Vagina (tissue), 2 donors: ENCODE measurements around the gene MAP7. TPM values are rescaled to one million over a fixed set of nuclear protein-coding genes. Genes with fewer than 3 reads are reported as not detected.
"Not testable (repeated sequence)": the region's sequence is repeated elsewhere in the genome, so short reads cannot be mapped to it uniquely, and the experiment has no call there.

Experiments used
- DNase-seq, 2 donors: peaks; one replicate each; pipeline ENCODE4 v3.0.0-alpha.2; 2017; ENCODE audit errors: extremely low spot score in 2 of 2
- H3K27ac ChIP-seq: fragments of 200-600 bp; sonication (generic); one replicate; pipeline ENCODE4 v1.5.1; 2019
- H3K27me3 ChIP-seq: fragments of 200-600 bp; sonication (generic); one replicate; pipeline ENCODE4 v1.5.1; 2019
- H3K36me3 ChIP-seq, 2 donors: fragments of 200-600 bp; sonication (generic); one replicate each; pipeline ENCODE4 v1.5.1; 2017 to 2019
- H3K4me1 ChIP-seq: fragments of 200-600 bp; sonication (generic); one replicate; pipeline ENCODE4 v1.5.1; 2019
- H3K4me3 ChIP-seq, 2 donors: fragments of 200-600 bp; sonication (generic); 1 replicate in 1 of 2; 2 replicates in 1 of 2; pipeline ENCODE4 v1.5.1; 2016 to 2019
- H3K9me3 ChIP-seq: fragments of 200-600 bp; sonication (generic); one replicate; pipeline ENCODE4 v1.5.1; 2019
- POLR2A ChIP-seq, 2 donors: fragments of 450-650 bp; IDR thresholded peaks; one replicate each; pipeline ENCODE4 v1.6.1; 2017; ENCODE audit warnings: antibody characterized with exemption in 2 of 2, mild to moderate bottlenecking in 2 of 2, moderate library complexity in 2 of 2
- POLR2AphosphoS5 ChIP-seq, 2 donors: sonication (generic); formaldehyde crosslinking; IDR thresholded peaks; one replicate each; pipeline ENCODE4 v1.9.0; 2017; ENCODE audit warnings: antibody characterized with exemption in 2 of 2, mild to moderate bottlenecking in 2 of 2, low read depth in 1 of 2; ENCODE audit not compliant: insufficient read depth in 1 of 2
- intact Hi-C: fragments of 100-400 bp; cut with DNase I; formaldehyde crosslinking; loops from one replicate; pipeline ENCODE4 v1.15.1; 2023
- total RNA-seq: library from RNA; depleted of rRNA; stranded (reverse); fragments of >200 nt; gene quantifications from one replicate; pipeline ENCODE4 v1.2.3, GENCODE V29; 2016
- TF ChIP-seq, protein P1 (sequence below), 3 experiments: fragments of 450-650 bp in 2 of 3; fragments of 200-600 bp in 1 of 3; sonication (generic) in 1 of 3; IDR thresholded peaks; one replicate each; pipeline ENCODE4 v1.5.1; 2017 to 2019; ENCODE audit warnings: antibody characterized with exemption in 3 of 3, mild to moderate bottlenecking in 2 of 3, moderate library complexity in 2 of 3

MAP7 gene
- total RNA-seq, 1 donor from 2014 or later: 9.3 TPM

DNA sequence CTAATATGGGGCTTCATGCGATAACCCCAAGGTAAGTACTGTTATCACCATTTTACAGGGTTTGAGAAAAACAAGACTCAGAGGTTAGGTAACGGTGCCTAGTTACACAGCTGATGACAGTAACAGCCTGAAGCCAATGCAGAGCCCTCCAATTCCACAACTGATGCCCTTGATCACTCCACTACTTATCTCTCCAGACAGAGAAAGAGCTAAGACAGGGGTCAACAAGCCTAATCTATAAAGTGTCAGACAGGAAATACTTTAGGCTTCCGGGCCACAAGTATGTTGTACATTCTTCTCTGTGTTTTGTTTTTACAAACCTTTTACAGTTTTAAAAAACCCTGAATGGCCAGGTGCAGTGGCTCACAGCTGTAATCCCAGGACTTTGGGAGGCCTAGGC is 50.9 kb downstream of the MAP7 start:
- no peaks in the 10 kb centered on the region for H3K36me3 ChIP-seq
- no peak overlapping the region for H3K27ac ChIP-seq
- DNase-seq: no peak
- no peaks in the 10 kb centered on the region for H3K27me3 ChIP-seq
- H3K4me3 ChIP-seq: no peak overlapping the region
- TF ChIP-seq, protein P1, sequence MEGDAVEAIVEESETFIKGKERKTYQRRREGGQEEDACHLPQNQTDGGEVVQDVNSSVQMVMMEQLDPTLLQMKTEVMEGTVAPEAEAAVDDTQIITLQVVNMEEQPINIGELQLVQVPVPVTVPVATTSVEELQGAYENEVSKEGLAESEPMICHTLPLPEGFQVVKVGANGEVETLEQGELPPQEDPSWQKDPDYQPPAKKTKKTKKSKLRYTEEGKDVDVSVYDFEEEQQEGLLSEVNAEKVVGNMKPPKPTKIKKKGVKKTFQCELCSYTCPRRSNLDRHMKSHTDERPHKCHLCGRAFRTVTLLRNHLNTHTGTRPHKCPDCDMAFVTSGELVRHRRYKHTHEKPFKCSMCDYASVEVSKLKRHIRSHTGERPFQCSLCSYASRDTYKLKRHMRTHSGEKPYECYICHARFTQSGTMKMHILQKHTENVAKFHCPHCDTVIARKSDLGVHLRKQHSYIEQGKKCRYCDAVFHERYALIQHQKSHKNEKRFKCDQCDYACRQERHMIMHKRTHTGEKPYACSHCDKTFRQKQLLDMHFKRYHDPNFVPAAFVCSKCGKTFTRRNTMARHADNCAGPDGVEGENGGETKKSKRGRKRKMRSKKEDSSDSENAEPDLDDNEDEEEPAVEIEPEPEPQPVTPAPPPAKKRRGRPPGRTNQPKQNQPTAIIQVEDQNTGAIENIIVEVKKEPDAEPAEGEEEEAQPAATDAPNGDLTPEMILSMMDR (IDR thresholded peaks at IDR 0.05): no peak
- TF ChIP-seq POLR2A (IDR thresholded peaks at IDR 0.05) (no peak), POLR2AphosphoS5 (IDR thresholded peaks at IDR 0.05; ENCODE audit: insufficient read depth in 1 of 2, low read depth in 1 of 2) (no peak)
- no peaks in the 10 kb centered on the region for H3K4me1 ChIP-seq
- no peaks in the 10 kb centered on the region for H3K9me3 ChIP-seq
- intact Hi-C loops: no loop called here

GRCh38 chr6:136496449-136496848 is 53.8 kb downstream of the MAP7 start:
- H3K9me3 ChIP-seq, H3K27me3 ChIP-seq, H3K27ac ChIP-seq, DNase-seq, H3K4me1 ChIP-seq, H3K4me3 ChIP-seq, intact Hi-C loops, H3K36me3 ChIP-seq: not testable (repeated sequence)

DNA sequence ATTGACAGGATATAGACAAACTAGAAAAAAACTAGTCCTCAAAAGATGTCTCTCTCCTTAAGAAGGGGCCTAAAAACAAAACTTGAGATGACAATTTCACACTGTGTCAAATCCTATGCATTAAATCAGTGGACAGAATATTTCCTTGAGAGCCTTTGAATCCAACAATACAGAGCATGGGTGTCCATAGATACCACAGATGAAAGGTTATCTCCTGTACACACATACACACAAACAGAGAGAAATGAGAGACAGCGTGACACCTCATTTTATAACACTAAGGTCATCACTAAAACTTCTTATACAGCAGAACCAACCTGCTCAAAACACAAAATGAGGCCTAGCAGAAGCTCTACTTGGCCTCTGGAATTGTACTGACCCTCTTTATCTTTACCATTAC is 55.5 kb downstream of the MAP7 start:
- TF ChIP-seq, protein P1 (IDR thresholded peaks at IDR 0.05): no peak
- TF ChIP-seq POLR2A (IDR thresholded peaks at IDR 0.05) (no peak), POLR2AphosphoS5 (IDR thresholded peaks at IDR 0.05; ENCODE audit: insufficient read depth in 1 of 2, low read depth in 1 of 2) (no peak)
- Histone ChIP-seq H3K9me3 (no peaks in the 10 kb centered on the region), H3K27ac (no peak overlapping the region), H3K36me3 (no peaks in the 10 kb centered on the region), H3K4me3 (no peak overlapping the region), H3K4me1 (no peaks in the 10 kb centered on the region), H3K27me3 (no peaks in the 10 kb centered on the region)
- DNase-seq: no peak
- intact Hi-C loops: no loop called here

DNA sequence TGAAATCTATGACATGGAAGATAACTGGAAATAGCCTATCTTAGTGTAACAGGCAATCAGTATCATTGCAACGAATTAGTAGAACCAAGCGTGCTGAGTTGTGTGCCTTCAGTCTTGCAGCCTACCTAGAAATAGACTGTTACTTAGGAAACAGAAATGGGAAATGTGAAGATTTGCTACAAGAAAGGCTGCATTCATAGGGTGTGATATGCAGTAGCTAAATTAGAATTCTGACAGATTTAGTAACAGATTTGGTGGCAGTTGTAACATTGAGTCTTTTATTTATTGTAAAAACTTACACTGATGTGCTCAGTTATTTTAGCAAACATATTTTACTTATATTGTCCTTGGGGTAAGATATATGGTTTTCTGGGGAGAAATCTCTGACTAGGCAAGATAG is 56.2 kb downstream of the MAP7 start:
- DNase-seq: no peak
- no peaks in the 10 kb centered on the region for H3K36me3 ChIP-seq
- no peaks in the 10 kb centered on the region for H3K27me3 ChIP-seq
- no peaks in the 10 kb centered on the region for H3K4me1 ChIP-seq
- H3K9me3 ChIP-seq: no peaks in the 10 kb centered on the region
- TF ChIP-seq, protein P1 (IDR thresholded peaks at IDR 0.05): no peak
- TF ChIP-seq POLR2AphosphoS5 (IDR thresholded peaks at IDR 0.05; ENCODE audit: insufficient read depth in 1 of 2, low read depth in 1 of 2) (no peak), POLR2A (IDR thresholded peaks at IDR 0.05) (no peak)
- H3K27ac ChIP-seq: no peak overlapping the region
- H3K4me3 ChIP-seq: no peak overlapping the region
- intact Hi-C loops: no loop called here

DNA sequence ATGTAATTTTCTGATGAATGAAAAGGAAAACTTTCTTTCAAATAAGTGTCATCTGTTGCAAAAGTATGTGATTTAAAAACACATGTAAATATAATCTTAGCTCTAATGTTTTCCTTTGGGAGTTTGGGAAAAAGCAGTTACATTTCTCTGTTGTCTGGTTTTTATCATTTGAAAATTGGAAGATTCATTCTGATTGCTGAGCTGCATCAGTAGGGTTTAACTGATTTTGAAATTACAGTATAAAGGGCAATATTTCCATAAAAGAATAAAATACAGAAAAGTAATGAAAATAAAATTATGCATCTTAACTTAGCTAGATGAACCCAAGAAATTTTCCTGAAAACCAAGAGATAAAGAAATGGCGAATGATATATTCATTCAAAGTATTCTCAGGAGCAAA is 57.8 kb downstream of the MAP7 start:
- Histone ChIP-seq H3K4me3 (no peak overlapping the region), H3K9me3 (no peaks in the 10 kb centered on the region), H3K36me3 (no peaks in the 10 kb centered on the region), H3K4me1 (no peaks in the 10 kb centered on the region), H3K27ac (no peak overlapping the region), H3K27me3 (no peaks in the 10 kb centered on the region)
- no peak for DNase-seq
- no peak for TF ChIP-seq POLR2AphosphoS5 (IDR thresholded peaks at IDR 0.05; ENCODE audit: insufficient read depth in 1 of 2, low read depth in 1 of 2)
- TF ChIP-seq, protein P1 (IDR thresholded peaks at IDR 0.05): no peak
- no peak for TF ChIP-seq POLR2A (IDR thresholded peaks at IDR 0.05)
- intact Hi-C loops: no loop called here

- intact Hi-C loops: no loop called here
- no peak for TF ChIP-seq POLR2AphosphoS5 (IDR thresholded peaks at IDR 0.05; ENCODE audit: insufficient read depth in 1 of 2, low read depth in 1 of 2)
- Histone ChIP-seq H3K4me1 (no peaks in the 10 kb centered on the region), H3K9me3 (no peaks in the 10 kb centered on the region), H3K27me3 (no peaks in the 10 kb centered on the region), H3K27ac (no peak overlapping the region), H3K4me3 (no peak overlapping the region), H3K36me3 (no peaks in the 10 kb centered on the region)
- DNase-seq: no peak
Measured at GRCh38 chr6:136491754-136492153, 58.5 kb downstream of the MAP7 start.
